GM23338 (cell line): ENCODE measurements around the gene CELF4.

Source experiments
- CREB1 ChIP-seq: fragments of 250-450 bp; sonication (Bioruptor Pico); IDR thresholded peaks from 2 replicates; pipeline ENCODE4 v1.5.0; 2020; ENCODE audit warnings: low read depth, mild to moderate bottlenecking, moderate library complexity
- EZH2 ChIP-seq: fragments of 200-600 bp; sonication (generic); IDR thresholded peaks from one replicate; pipeline ENCODE4 v1.8.0; 2017; ENCODE audit warnings: antibody characterized with exemption, mild to moderate bottlenecking, low read depth; ENCODE audit not compliant: unreplicated experiment
- EZH2phosphoT487 ChIP-seq: fragments of 200-600 bp; sonication (generic); IDR thresholded peaks from one replicate; pipeline ENCODE4 v1.8.1; 2018; ENCODE audit warnings: antibody characterized with exemption; ENCODE audit not compliant: unreplicated experiment
- JUNB ChIP-seq: IDR thresholded peaks from one replicate; pipeline ENCODE4 v1.6.1; 2016; ENCODE audit warnings: antibody characterized with exemption; ENCODE audit not compliant: unreplicated experiment
- POLR2AphosphoS5 ChIP-seq: IDR thresholded peaks from 2 replicates; pipeline ENCODE4 v1.6.1; 2016; ENCODE audit warnings: antibody characterized with exemption, low read depth
- STAT1 ChIP-seq: IDR thresholded peaks from one replicate; pipeline ENCODE4 v1.6.1; 2016; ENCODE audit warnings: antibody characterized with exemption; ENCODE audit not compliant: unreplicated experiment
- ZNF114 ChIP-seq: fragments of 250-450 bp; sonication (Bioruptor Pico); IDR thresholded peaks from 2 replicates; pipeline ENCODE4 v1.5.0; 2020; ENCODE audit warnings: mild to moderate bottlenecking, moderate library complexity
- ZNF331 ChIP-seq: fragments of 250-450 bp; sonication (Bioruptor Pico); IDR thresholded peaks from 2 replicates; pipeline ENCODE4 v1.5.0; 2020; ENCODE audit warnings: low read depth, mild to moderate bottlenecking, moderate library complexity
- TF ChIP-seq, protein P1 (sequence below), 2 experiments: fragments of 200-600 bp in 1 of 2; sonication (generic) in 1 of 2; conservative IDR thresholded peaks; 2 replicates each; pipeline versions ENCODE4 v1.5.1 to v1.6.1; 2016 to 2017; ENCODE audit warnings: antibody characterized with exemption in 2 of 2, low read depth in 2 of 2, mild to moderate bottlenecking in 2 of 2, moderate library complexity in 1 of 2
- TF ChIP-seq, protein P2 (sequence below): IDR thresholded peaks from one replicate; pipeline ENCODE4 v1.6.1; 2018; ENCODE audit warnings: antibody characterized with exemption; ENCODE audit not compliant: unreplicated experiment
- TF ChIP-seq, protein P3 (sequence below): IDR thresholded peaks from 2 replicates; pipeline ENCODE4 v1.6.1; 2016; ENCODE audit warnings: antibody characterized with exemption

DNA sequence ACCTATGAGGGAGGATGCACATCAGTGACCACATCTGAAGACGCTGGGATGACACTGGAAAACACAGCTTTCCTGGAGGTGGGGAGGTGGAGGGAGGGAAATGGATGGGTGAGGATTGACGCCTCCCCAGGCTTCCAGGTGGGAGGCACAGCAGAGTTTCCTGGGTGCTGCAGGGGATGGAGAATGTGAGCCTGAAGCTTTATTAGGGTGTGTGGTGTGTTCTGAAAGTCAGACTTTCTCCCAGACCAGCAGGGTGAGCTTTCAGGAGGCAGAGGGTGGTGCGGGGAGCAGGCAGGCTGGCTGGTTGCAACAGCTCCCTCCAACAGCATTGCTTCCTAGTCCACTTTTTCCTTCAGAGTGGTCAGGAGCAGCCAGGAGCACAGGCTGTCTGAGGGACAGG lies 263.1 kb downstream of the CELF4 start:
- no peak for TF ChIP-seq POLR2AphosphoS5
- TF ChIP-seq, protein P1, sequence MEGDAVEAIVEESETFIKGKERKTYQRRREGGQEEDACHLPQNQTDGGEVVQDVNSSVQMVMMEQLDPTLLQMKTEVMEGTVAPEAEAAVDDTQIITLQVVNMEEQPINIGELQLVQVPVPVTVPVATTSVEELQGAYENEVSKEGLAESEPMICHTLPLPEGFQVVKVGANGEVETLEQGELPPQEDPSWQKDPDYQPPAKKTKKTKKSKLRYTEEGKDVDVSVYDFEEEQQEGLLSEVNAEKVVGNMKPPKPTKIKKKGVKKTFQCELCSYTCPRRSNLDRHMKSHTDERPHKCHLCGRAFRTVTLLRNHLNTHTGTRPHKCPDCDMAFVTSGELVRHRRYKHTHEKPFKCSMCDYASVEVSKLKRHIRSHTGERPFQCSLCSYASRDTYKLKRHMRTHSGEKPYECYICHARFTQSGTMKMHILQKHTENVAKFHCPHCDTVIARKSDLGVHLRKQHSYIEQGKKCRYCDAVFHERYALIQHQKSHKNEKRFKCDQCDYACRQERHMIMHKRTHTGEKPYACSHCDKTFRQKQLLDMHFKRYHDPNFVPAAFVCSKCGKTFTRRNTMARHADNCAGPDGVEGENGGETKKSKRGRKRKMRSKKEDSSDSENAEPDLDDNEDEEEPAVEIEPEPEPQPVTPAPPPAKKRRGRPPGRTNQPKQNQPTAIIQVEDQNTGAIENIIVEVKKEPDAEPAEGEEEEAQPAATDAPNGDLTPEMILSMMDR (conservative IDR thresholded peaks at IDR 0.05; ENCODE audit: low read depth in 2 of 2): no peak
- TF ChIP-seq, protein P2, sequence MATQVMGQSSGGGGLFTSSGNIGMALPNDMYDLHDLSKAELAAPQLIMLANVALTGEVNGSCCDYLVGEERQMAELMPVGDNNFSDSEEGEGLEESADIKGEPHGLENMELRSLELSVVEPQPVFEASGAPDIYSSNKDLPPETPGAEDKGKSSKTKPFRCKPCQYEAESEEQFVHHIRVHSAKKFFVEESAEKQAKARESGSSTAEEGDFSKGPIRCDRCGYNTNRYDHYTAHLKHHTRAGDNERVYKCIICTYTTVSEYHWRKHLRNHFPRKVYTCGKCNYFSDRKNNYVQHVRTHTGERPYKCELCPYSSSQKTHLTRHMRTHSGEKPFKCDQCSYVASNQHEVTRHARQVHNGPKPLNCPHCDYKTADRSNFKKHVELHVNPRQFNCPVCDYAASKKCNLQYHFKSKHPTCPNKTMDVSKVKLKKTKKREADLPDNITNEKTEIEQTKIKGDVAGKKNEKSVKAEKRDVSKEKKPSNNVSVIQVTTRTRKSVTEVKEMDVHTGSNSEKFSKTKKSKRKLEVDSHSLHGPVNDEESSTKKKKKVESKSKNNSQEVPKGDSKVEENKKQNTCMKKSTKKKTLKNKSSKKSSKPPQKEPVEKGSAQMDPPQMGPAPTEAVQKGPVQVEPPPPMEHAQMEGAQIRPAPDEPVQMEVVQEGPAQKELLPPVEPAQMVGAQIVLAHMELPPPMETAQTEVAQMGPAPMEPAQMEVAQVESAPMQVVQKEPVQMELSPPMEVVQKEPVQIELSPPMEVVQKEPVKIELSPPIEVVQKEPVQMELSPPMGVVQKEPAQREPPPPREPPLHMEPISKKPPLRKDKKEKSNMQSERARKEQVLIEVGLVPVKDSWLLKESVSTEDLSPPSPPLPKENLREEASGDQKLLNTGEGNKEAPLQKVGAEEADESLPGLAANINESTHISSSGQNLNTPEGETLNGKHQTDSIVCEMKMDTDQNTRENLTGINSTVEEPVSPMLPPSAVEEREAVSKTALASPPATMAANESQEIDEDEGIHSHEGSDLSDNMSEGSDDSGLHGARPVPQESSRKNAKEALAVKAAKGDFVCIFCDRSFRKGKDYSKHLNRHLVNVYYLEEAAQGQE: no peak
- TF ChIP-seq ZNF331 (CRISPR knock-in tag): no peak
- TF ChIP-seq EZH2: no peak
- TF ChIP-seq CREB1: no peak
- TF ChIP-seq, protein P3, sequence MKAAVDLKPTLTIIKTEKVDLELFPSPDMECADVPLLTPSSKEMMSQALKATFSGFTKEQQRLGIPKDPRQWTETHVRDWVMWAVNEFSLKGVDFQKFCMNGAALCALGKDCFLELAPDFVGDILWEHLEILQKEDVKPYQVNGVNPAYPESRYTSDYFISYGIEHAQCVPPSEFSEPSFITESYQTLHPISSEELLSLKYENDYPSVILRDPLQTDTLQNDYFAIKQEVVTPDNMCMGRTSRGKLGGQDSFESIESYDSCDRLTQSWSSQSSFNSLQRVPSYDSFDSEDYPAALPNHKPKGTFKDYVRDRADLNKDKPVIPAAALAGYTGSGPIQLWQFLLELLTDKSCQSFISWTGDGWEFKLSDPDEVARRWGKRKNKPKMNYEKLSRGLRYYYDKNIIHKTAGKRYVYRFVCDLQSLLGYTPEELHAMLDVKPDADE: no peak
- no peak for TF ChIP-seq EZH2phosphoT487
- TF ChIP-seq JUNB: no peak
- TF ChIP-seq ZNF114 (CRISPR knock-in tag): no peak
- no peak for TF ChIP-seq STAT1
